ENCODE measurements around the gene EFNB2. TPM values are rescaled to one million over a fixed set of nuclear protein-coding genes. Genes with fewer than 3 reads are reported as not detected.

EFNB2 gene
- total and polyA plus RNA-seq, 9 of the 15 experiments (the other 6 are each of a cell fraction or from before 2014, with no cell fraction given) = 0.01 to 0.29 (median 0.18) TPM

- no peak for TF ChIP-seq NRF1 (conservative IDR thresholded peaks at IDR 0.05 in 1 of 2, IDR thresholded peaks at IDR 0.05 in 1 of 2)
- TF ChIP-seq THRB (CRISPR knock-in tag; conservative IDR thresholded peaks at IDR 0.05) = no peak
- no peak for TF ChIP-seq BCOR (IDR thresholded peaks at IDR 0.05)
Measured at GRCh38 chr13:106548064-106548696, 12.7 kb upstream of the EFNB2 start (continued).

GRCh38 chr13:106541826-106542225 is 6.4 kb upstream of the EFNB2 start:
- ChIA-PET CTCF (ENCODE audit: low intra/inter-chr PET ratio) (no interaction called here), POLR2A (interaction anchor here (1.2 kb wide), 1 partner anchor 24 kb away, joined by 3 read pairs; no protein-coding TSS in a partner anchor)
- Histone ChIP-seq H3K9me1 (ENCODE audit: control insufficient read depth, insufficient read depth, low read length) (no peaks in the 10 kb centered on the region), H3K4me3 (no peak overlapping the region), H3K9ac (ENCODE audit: insufficient read depth in 1 of 2, low read depth in 2 of 2, low read length in 2 of 2) (no peak overlapping the region), H3K36me3 (ENCODE audit: control insufficient read depth, insufficient read depth, low read length) (peaks cover 56% of the 10 kb centered on the region; the same call in 2 of the 3 replicates), H3K9me3 (replicated peaks; ENCODE audit: control insufficient read depth, insufficient read depth, low read depth, low read length) (no peaks in the 10 kb centered on the region), H3K4me2 (ENCODE audit: insufficient read depth, low read length) (no peak overlapping the region), H3K27me3 (ENCODE audit: control insufficient read depth in 2 of 2, insufficient read depth in 2 of 2, low read length in 2 of 2) (no peaks in the 10 kb centered on the region), H3K4me1 (replicated peaks in 1 of 2; ENCODE audit: control insufficient read depth in 2 of 2, insufficient read depth in 2 of 2, low read length in 2 of 2) (no peaks in the 10 kb centered on the region), H3K79me2 (ENCODE audit: control insufficient read depth, insufficient read depth, low read length) (peaks cover 11% of the 10 kb centered on the region; the same call in 1 of the 3 replicates), H4K20me1 (replicated peaks; ENCODE audit: control insufficient read depth, insufficient read depth, low read length) (no peaks in the 10 kb centered on the region), H2AFZ (ENCODE audit: low read depth, low read length) (no peak overlapping the region), H3K27ac (ENCODE audit: extremely low read depth, low read depth, low read length) (no peak overlapping the region)
- TF ChIP-seq SAFB2 (IDR thresholded peaks at IDR 0.05; ENCODE audit: borderline replicate concordance, low read depth, low read length, severe bottlenecking) (no peak), ATF3 (IDR thresholded peaks at IDR 0.05) (no peak), ATF3 (CRISPR knock-in tag; conservative IDR thresholded peaks at IDR 0.05) (no peak), ZNF282 (CRISPR knock-in tag; IDR thresholded peaks at IDR 0.05) (no peak), CEBPZ (IDR thresholded peaks at IDR 0.05; ENCODE audit: borderline replicate concordance, low read depth, low read length) (no peak), EWSR1 (IDR thresholded peaks at IDR 0.05; ENCODE audit: borderline replicate concordance, low read depth, partially characterized antibody) (no peak), CHD4 (IDR thresholded peaks at IDR 0.05; ENCODE audit: insufficient read depth, insufficient replicate concordance, low read depth, low read length, poor library complexity, severe bottlenecking) (no peak), HBP1 (CRISPR knock-in tag; IDR thresholded peaks at IDR 0.05) (no peak)
- BruUV-seq (replicated peaks) = no TSS peak
- DNase-seq (ENCODE audit: extremely low read depth in 1 of 4, low spot score in 3 of 4) = no peak
- no peak for ATAC-seq
- 100% methylated on average over 1 of the region's 1 CpG for WGBS (ENCODE audit: insufficient coverage, low coverage, missing lambda C conversion rate)
- no peak for FAIRE-seq
- in situ Hi-C loops (cut with MboI) = no loop called here
- intact Hi-C loops (cut with micrococcal nuclease) = no loop called here

Data from K562 (cell line).